AG04449 (cell line): ENCODE results near the gene NFAM1.

Experiments used
- CTCF ChIA-PET: fragments of 350-600 bp; formaldehyde crosslinking; extraction: SDS; loops from one replicate; lab custom pipeline; 2021; ENCODE audit warnings: antibody characterized with exemption; lab: Yijun Ruan, JAX
- POLR2A ChIA-PET: fragments of 400-600, 350-600 bp; formaldehyde crosslinking; extraction: SDS; loops from one replicate; lab custom pipeline; 2020; ENCODE audit warnings: antibody characterized with exemption, inconsistent platforms; lab: Yijun Ruan, JAX
- DNase-seq: peaks from one replicate; pipeline ENCODE4 v3.0.0-alpha.2; 2010; ENCODE audit warnings: low read depth, low spot score
- H3K4me3 ChIP-seq: 2 replicates; pipeline ENCODE4 v1.5.1; 2011; ENCODE audit warnings: low read depth, mild to moderate bottlenecking, control low read depth, low read length
- TF ChIP-seq, protein P1 (sequence below): IDR thresholded peaks from one replicate; pipeline ENCODE4 v1.5.1; 2011; ENCODE audit warnings: mild to moderate bottlenecking, moderate library complexity, low read length, control low read depth, inconsistent platforms; ENCODE audit not compliant: insufficient read depth; ENCODE audit errors: missing control alignments

Gene NFAM1

DNA sequence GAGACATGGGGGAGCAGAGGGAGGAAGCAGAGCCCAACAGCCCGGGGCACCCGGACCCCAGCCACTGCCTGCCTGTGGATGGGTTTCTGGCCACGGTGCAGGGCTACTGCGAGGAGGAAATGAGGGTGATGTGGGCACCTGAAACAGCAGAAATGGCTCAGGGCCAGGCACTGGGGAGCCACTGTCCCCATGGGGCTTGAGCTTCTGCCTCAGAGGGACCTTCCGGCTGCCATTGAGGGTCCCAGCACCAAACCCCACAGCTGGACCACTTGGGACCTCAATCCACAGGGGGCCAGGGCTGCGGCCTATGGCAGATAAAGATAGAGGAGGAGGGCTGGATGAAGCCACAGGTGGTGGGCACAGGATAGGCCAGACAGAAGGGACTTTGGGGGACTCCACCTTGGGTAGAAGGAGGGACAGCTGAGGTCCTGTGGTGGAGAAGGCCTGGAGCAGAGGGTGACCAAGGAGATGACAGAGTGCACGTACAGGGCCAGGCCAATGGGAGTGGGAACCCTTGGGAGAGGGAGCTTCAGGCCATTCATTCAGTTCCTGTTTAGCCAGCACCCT lies 48.3 kb downstream of the NFAM1 start:
- TF ChIP-seq, protein P1, sequence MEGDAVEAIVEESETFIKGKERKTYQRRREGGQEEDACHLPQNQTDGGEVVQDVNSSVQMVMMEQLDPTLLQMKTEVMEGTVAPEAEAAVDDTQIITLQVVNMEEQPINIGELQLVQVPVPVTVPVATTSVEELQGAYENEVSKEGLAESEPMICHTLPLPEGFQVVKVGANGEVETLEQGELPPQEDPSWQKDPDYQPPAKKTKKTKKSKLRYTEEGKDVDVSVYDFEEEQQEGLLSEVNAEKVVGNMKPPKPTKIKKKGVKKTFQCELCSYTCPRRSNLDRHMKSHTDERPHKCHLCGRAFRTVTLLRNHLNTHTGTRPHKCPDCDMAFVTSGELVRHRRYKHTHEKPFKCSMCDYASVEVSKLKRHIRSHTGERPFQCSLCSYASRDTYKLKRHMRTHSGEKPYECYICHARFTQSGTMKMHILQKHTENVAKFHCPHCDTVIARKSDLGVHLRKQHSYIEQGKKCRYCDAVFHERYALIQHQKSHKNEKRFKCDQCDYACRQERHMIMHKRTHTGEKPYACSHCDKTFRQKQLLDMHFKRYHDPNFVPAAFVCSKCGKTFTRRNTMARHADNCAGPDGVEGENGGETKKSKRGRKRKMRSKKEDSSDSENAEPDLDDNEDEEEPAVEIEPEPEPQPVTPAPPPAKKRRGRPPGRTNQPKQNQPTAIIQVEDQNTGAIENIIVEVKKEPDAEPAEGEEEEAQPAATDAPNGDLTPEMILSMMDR: no peak
- no peak for DNase-seq
- CTCF ChIA-PET: no interaction called here
- no peak overlapping the region for H3K4me3 ChIP-seq
- POLR2A ChIA-PET: no interaction called here

- CTCF ChIA-PET: no interaction called here
- TF ChIP-seq, protein P1: no peak
- POLR2A ChIA-PET: no interaction called here
- no peak for DNase-seq
- no peak overlapping the region for H3K4me3 ChIP-seq
Measured at GRCh38 chr22:42383287-42383686, 48.9 kb downstream of the NFAM1 start.

- ChIA-PET POLR2A (no interaction called here), CTCF (no interaction called here)
- DNase-seq: no peak
- TF ChIP-seq, protein P1: no peak
- H3K4me3 ChIP-seq: no peak overlapping the region
Measured at GRCh38 chr22:42380769-42381551, 51.2 kb downstream of the NFAM1 start.

DNA sequence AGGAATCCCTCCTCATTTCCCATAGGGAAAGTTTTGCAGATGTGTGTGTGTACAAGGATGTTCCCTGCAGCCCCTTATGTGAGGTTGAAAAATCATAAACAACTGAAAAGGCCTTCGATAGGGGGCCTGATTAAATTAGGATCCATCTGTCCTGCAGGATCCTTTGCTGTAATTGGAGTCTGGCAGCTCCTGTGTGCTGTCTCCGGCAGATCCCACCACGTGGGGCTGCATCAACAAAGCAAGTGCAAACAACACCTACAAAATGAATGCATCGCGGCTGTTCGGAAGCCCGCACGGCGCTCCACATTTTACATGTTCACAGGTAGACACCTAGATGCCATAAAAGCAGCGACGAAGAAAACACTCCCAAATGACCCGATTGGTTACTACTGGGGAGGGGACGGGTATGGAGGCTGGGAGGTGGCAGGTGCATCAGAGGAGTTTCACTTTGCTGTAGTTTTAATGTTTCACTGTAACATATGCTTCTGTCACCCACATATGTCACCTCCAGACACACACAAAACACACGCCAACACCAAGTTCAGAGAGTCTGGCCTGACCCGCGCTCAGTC lies 52.2 kb downstream of the NFAM1 start:
- TF ChIP-seq, protein P1: no peak
- POLR2A ChIA-PET: no interaction called here

DNA sequence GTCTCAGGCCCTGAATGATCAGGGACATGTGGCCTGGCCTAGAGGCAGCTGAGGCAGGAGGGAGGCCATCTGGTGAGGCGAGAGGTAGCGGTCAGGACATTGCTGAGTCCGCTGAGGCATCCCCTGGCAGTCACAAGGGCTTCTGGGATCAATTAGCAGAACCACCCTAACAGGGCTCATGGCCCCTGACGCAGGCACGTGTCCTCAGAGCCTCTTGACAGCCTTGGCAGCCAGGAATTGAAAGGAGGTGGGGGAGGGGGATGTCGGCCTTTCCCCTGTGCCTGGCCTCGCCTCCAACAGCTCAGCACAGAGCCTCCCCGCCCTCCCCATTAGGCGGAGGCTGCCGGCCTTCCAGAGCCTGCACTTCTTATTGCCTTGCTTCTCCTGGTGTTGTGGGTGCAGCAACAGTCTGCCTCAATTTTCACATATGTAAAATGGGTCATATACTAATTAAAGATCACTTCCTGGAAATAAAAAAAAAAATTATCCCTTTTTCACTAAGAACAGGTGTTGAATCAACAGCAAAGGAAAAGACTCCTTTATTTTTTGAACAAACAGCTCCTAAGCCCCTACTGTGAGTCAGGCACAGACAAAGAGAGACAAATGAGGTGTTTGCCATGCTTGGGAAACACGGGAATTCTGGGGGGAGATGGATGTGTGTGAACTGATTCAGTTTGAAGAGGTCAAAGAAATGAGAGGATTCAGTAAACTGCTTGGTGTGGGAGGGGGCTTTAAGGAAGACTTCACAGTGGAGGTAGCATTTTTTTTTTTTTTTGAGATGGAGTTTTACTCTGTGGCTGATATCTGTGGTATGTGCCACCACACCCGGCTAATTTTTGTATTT lies 55.3 kb downstream of the NFAM1 start:
- POLR2A ChIA-PET: no interaction called here
- H3K4me3 ChIP-seq: no peak overlapping the region
- TF ChIP-seq, protein P1: no peak
- CTCF ChIA-PET: interaction anchor here (0.6 to 1.3 kb wide), 3 partner anchors 60 to 203 kb away, joined by 3 read pairs; no protein-coding TSS in a partner anchor
- no peak for DNase-seq

More for the DNA sequence above, 52.2 kb downstream of the NFAM1 start:
- CTCF ChIA-PET: no interaction called here
- H3K4me3 ChIP-seq: no peak overlapping the region
- no peak for DNase-seq

- TF ChIP-seq, protein P1: no peak
- no peak overlapping the region for H3K4me3 ChIP-seq
- CTCF ChIA-PET: interaction anchor here (1.3 kb wide), 1 partner anchor 202 kb away, joined by 3 read pairs; no protein-coding TSS in a partner anchor
- DNase-seq: no peak
- POLR2A ChIA-PET: no interaction called here
Measured at GRCh38 chr22:42375982-42376381, 56.2 kb downstream of the NFAM1 start.
